ENCODE measurements around the gene NR5A1. TPM values are rescaled to one million over a fixed set of nuclear protein-coding genes. Genes with fewer than 3 reads are reported as not detected.

The NR5A1 gene
- total and polyA plus RNA-seq, 2 experiments from 2014 or later: 0.21 TPM; not detected in 1

DNA sequence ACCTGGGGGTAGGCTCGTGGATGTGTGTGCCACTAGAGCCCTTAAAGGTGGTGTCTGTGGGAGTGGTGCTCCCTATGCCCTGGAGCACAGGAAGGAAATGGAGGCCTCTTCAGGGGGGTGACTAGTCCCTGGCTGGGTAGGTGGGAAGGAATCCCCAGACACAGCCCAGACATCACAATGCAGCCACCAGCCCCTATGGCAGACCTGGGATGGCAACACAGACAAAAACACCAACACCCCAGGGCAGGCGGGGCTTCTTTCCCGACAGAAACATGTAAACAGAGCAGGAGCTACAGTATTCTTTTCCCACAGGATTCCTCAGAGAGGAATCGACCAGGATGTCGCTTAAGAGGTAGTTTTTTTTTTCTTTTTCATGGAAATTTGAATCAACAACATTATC lies 10.4 kb upstream of the NR5A1 start:
- Histone ChIP-seq H3K36me3 (ENCODE audit: insufficient read depth) (0 out of 2 replicates have a peak, but pooled peaks cover 7% of the 10 kb centered on the region), H3K4me1 (ENCODE audit: insufficient read depth) (no peaks in the 10 kb centered on the region), H3K4me3 (no peak overlapping the region), H3K27me3 (ENCODE audit: insufficient read depth) (no peaks in the 10 kb centered on the region), H3K4me2 (no peak overlapping the region), H3F3A (replicated peaks; ENCODE audit: low read depth) (no peaks in the 10 kb centered on the region; the same call in 1 of the 2 replicates), H3K27ac (ENCODE audit: low read depth) (no peak overlapping the region), H3K9me2 (ENCODE audit: insufficient read depth) (no peaks in the 10 kb centered on the region; the same call in 1 of the 2 replicates), H3K79me2 (replicated peaks; ENCODE audit: insufficient read depth) (no peaks in the 10 kb centered on the region), H2AFZ (no peak overlapping the region), H4K20me1 (replicated peaks; ENCODE audit: insufficient read depth) (no peaks in the 10 kb centered on the region; the same call in 1 of the 2 replicates)
- ATAC-seq (no peak), DNase-seq (ENCODE audit: low spot score) (no peak)
- peaks cover 15% of the 10 kb centered on the region for H3K4me1 Mint-ChIP-seq
- H3K27me3 Mint-ChIP-seq (ENCODE audit: insufficient read depth, low read depth, poor library complexity): peaks cover 33% of the 10 kb centered on the region
- H3K4me3 Mint-ChIP-seq: no peak overlapping the region
- no peaks in the 10 kb centered on the region; the same call in 1 of the 3 replicates for H3K9me3 Mint-ChIP-seq
- TF ChIP-seq CREB1 (CRISPR knock-in tag; IDR thresholded peaks at IDR 0.05; ENCODE audit: low read depth) (no peak), POLR2AphosphoS5 (IDR thresholded peaks at IDR 0.05; ENCODE audit: low read depth) (no peak), NANOG (IDR thresholded peaks at IDR 0.05; ENCODE audit: borderline replicate concordance) (no peak), ZNF331 (CRISPR knock-in tag; IDR thresholded peaks at IDR 0.05; ENCODE audit: low read depth) (no peak), STAT1 (IDR thresholded peaks at IDR 0.05; ENCODE audit: unreplicated experiment) (no peak)
- no peak overlapping the region for H3K27ac Mint-ChIP-seq
- peaks cover 46% of the 10 kb centered on the region for H3K36me3 Mint-ChIP-seq (ENCODE audit: low read depth)

DNA sequence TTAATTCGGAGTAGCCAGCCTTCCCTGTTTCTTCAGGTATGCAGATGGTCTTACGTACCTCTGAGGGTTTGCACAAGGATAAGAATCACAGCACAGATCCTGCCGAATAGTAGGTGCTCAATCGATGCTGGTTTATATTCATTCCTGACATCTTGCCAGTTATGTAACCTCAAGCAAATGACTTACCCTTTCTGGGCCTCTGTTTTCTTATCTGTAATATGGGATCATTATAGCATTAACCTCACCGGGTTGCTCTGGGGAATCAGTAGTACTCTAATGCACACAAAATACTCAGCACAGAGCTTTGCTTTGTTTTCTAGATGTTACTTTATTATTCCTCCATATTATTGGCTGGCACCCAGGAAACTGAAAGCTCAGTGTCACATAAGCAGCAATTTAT lies 7.7 kb upstream of the NR5A1 start:
- Histone ChIP-seq H4K20me1 (replicated peaks; ENCODE audit: insufficient read depth) (no peaks in the 10 kb centered on the region; the same call in 1 of the 2 replicates), H3F3A (replicated peaks; ENCODE audit: low read depth) (no peaks in the 10 kb centered on the region), H3K27ac (ENCODE audit: low read depth) (no peak overlapping the region), H3K4me3 (no peak overlapping the region), H3K4me2 (no peak overlapping the region), H2AFZ (no peak overlapping the region), H3K4me1 (ENCODE audit: insufficient read depth) (peaks cover 8% of the 10 kb centered on the region; the same call in 1 of the 2 replicates), H3K27me3 (ENCODE audit: insufficient read depth) (no peaks in the 10 kb centered on the region), H3K36me3 (ENCODE audit: insufficient read depth) (0 out of 2 replicates have a peak, but pooled peaks cover 2% of the 10 kb centered on the region), H3K9me2 (ENCODE audit: insufficient read depth) (no peaks in the 10 kb centered on the region; the same call in 1 of the 2 replicates), H3K79me2 (replicated peaks; ENCODE audit: insufficient read depth) (no peaks in the 10 kb centered on the region)
- Mint-ChIP-seq H3K9me3 (no peaks in the 10 kb centered on the region; the same call in 2 of the 3 replicates), H3K36me3 (ENCODE audit: low read depth) (peaks cover 18% of the 10 kb centered on the region), H3K27me3 (ENCODE audit: insufficient read depth, low read depth, poor library complexity) (peaks cover 36% of the 10 kb centered on the region), H3K4me3 (no peak overlapping the region), H3K4me1 (peaks cover 20% of the 10 kb centered on the region), H3K27ac (no peak overlapping the region)
- ATAC-seq (no peak), DNase-seq (ENCODE audit: low spot score) (no peak)
- TF ChIP-seq NANOG (IDR thresholded peaks at IDR 0.05; ENCODE audit: borderline replicate concordance): no peak
- no peak for TF ChIP-seq ZNF114 (CRISPR knock-in tag; IDR thresholded peaks at IDR 0.05)
- TF ChIP-seq STAT1 (IDR thresholded peaks at IDR 0.05; ENCODE audit: unreplicated experiment): no peak
- TF ChIP-seq EZH2 (IDR thresholded peaks at IDR 0.05; ENCODE audit: low read depth, unreplicated experiment): no peak
- no peak for TF ChIP-seq ZNF331 (CRISPR knock-in tag; IDR thresholded peaks at IDR 0.05; ENCODE audit: low read depth)
- TF ChIP-seq, protein P1, sequence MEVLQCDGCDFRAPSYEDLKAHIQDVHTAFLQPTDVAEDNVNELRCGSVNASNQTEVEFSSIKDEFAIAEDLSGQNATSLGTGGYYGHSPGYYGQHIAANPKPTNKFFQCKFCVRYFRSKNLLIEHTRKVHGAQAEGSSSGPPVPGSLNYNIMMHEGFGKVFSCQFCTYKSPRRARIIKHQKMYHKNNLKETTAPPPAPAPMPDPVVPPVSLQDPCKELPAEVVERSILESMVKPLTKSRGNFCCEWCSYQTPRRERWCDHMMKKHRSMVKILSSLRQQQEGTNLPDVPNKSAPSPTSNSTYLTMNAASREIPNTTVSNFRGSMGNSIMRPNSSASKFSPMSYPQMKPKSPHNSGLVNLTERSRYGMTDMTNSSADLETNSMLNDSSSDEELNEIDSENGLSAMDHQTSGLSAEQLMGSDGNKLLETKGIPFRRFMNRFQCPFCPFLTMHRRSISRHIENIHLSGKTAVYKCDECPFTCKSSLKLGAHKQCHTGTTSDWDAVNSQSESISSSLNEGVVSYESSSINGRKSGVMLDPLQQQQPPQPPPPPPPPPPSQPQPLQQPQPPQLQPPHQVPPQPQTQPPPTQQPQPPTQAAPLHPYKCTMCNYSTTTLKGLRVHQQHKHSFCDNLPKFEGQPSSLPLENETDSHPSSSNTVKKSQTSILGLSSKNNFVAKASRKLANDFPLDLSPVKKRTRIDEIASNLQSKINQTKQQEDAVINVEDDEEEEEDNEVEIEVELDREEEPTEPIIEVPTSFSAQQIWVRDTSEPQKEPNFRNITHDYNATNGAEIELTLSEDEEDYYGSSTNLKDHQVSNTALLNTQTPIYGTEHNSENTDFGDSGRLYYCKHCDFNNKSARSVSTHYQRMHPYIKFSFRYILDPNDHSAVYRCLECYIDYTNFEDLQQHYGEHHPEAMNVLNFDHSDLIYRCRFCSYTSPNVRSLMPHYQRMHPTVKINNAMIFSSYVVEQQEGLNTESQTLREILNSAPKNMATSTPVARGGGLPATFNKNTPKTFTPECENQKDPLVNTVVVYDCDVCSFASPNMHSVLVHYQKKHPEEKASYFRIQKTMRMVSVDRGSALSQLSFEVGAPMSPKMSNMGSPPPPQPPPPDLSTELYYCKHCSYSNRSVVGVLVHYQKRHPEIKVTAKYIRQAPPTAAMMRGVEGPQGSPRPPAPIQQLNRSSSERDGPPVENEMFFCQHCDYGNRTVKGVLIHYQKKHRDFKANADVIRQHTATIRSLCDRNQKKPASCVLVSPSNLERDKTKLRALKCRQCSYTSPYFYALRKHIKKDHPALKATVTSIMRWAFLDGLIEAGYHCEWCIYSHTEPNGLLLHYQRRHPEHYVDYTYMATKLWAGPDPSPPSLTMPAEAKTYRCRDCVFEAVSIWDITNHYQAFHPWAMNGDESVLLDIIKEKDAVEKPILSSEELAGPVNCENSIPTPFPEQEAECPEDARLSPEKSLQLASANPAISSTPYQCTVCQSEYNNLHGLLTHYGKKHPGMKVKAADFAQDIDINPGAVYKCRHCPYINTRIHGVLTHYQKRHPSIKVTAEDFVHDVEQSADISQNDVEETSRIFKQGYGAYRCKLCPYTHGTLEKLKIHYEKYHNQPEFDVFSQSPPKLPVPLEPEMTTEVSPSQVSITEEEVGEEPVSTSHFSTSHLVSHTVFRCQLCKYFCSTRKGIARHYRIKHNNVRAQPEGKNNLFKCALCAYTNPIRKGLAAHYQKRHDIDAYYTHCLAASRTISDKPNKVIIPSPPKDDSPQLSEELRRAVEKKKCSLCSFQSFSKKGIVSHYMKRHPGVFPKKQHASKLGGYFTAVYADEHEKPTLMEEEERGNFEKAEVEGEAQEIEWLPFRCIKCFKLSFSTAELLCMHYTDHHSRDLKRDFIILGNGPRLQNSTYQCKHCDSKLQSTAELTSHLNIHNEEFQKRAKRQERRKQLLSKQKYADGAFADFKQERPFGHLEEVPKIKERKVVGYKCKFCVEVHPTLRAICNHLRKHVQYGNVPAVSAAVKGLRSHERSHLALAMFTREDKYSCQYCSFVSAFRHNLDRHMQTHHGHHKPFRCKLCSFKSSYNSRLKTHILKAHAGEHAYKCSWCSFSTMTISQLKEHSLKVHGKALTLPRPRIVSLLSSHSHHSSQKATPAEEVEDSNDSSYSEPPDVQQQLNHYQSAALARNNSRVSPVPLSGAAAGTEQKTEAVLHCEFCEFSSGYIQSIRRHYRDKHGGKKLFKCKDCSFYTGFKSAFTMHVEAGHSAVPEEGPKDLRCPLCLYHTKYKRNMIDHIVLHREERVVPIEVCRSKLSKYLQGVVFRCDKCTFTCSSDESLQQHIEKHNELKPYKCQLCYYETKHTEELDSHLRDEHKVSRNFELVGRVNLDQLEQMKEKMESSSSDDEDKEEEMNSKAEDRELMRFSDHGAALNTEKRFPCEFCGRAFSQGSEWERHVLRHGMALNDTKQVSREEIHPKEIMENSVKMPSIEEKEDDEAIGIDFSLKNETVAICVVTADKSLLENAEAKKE (CRISPR knock-in tag; IDR thresholded peaks at IDR 0.05): no peak
- TF ChIP-seq CREB1 (CRISPR knock-in tag; IDR thresholded peaks at IDR 0.05; ENCODE audit: low read depth): no peak
- TF ChIP-seq, protein P2, sequence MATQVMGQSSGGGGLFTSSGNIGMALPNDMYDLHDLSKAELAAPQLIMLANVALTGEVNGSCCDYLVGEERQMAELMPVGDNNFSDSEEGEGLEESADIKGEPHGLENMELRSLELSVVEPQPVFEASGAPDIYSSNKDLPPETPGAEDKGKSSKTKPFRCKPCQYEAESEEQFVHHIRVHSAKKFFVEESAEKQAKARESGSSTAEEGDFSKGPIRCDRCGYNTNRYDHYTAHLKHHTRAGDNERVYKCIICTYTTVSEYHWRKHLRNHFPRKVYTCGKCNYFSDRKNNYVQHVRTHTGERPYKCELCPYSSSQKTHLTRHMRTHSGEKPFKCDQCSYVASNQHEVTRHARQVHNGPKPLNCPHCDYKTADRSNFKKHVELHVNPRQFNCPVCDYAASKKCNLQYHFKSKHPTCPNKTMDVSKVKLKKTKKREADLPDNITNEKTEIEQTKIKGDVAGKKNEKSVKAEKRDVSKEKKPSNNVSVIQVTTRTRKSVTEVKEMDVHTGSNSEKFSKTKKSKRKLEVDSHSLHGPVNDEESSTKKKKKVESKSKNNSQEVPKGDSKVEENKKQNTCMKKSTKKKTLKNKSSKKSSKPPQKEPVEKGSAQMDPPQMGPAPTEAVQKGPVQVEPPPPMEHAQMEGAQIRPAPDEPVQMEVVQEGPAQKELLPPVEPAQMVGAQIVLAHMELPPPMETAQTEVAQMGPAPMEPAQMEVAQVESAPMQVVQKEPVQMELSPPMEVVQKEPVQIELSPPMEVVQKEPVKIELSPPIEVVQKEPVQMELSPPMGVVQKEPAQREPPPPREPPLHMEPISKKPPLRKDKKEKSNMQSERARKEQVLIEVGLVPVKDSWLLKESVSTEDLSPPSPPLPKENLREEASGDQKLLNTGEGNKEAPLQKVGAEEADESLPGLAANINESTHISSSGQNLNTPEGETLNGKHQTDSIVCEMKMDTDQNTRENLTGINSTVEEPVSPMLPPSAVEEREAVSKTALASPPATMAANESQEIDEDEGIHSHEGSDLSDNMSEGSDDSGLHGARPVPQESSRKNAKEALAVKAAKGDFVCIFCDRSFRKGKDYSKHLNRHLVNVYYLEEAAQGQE (IDR thresholded peaks at IDR 0.05; ENCODE audit: unreplicated experiment): no peak
- TF ChIP-seq EZH2phosphoT487 (IDR thresholded peaks at IDR 0.05; ENCODE audit: unreplicated experiment): no peak

Measured in GM23338 (cell line).